GM12878 (cell line): ENCODE data around the gene ZNF444. TPM values are rescaled to one million over a fixed set of nuclear protein-coding genes. Genes with fewer than 3 reads are reported as not detected.

ENCODE experiments used
- ATAC-seq: fragments of 200-7000 bp; cut with Tn5 transposase; 3 replicates; pipeline ENCODE4 v1.9.1; 2020; ENCODE audit warnings: mild to moderate bottlenecking, moderate library complexity
- BruUV-seq: library from RNA; stranded (reverse); fragments of 400-500 nt; replicated peaks from 2 replicates; lab custom pipeline; 2021; lab: Mats Ljungman, UMichigan
- CTCF ChIA-PET: fragments of 300-600 bp; sonication (Branson Sonifier 250); formaldehyde crosslinking; extraction: SDS; loops from one replicate; lab custom pipeline; 2021; ENCODE audit warnings: inconsistent platforms; lab: Yijun Ruan, JAX
- POLR2A ChIA-PET: fragments of 350-600 bp; formaldehyde crosslinking; extraction: SDS; loops from one replicate; lab custom pipeline; 2021; ENCODE audit warnings: inconsistent platforms; lab: Charles Lee
- RAD21 ChIA-PET: fragments of 300-600 bp; sonication (Branson Sonifier 250); formaldehyde crosslinking; loops from one replicate; lab custom pipeline; 2023; ENCODE audit warnings: antibody characterized with exemption; ENCODE audit not compliant: unreplicated experiment; lab: Charles Lee
- SMC1A ChIA-PET: fragments of 300-600 bp; sonication (Branson Sonifier 250); formaldehyde crosslinking; loops from one replicate; lab custom pipeline; 2023; ENCODE audit not compliant: unreplicated experiment, uncharacterized antibody; lab: Charles Lee
- DNase-seq: peaks from one replicate; pipeline ENCODE4 v3.0.0-alpha.2; 2011; ENCODE audit warnings: low read depth, low spot score
- FAIRE-seq: peaks from 3 replicates; lab custom pipeline; 2011; peaks lifted over from hg19 to GRCh38; lab: Jason Lieb, UNC
- H2AFZ ChIP-seq: 2 replicates; pipeline ENCODE4 v1.6.0; 2011; ENCODE audit warnings: low read depth, low read length, control low read depth; ENCODE audit not compliant: control insufficient read depth
- H3K27ac ChIP-seq: 2 replicates; pipeline ENCODE4 v1.5.1; 2011; ENCODE audit warnings: control low read depth; ENCODE audit not compliant: control insufficient read depth, insufficient read depth
- H3K27me3 ChIP-seq, 2 experiments: replicated peaks in 1 of 2; 2 replicates each; pipeline versions ENCODE4 v1.6.0 to v1.6.1; 2011; ENCODE audit warnings: low read length in 1 of 2; ENCODE audit not compliant: control insufficient read depth in 2 of 2, insufficient read depth in 2 of 2
- H3K36me3 ChIP-seq, 2 experiments: 2 replicates each; pipeline ENCODE4 v1.5.1; 2011; ENCODE audit warnings: low read length in 1 of 2; ENCODE audit not compliant: control insufficient read depth in 2 of 2, insufficient read depth in 2 of 2
- H3K4me1 ChIP-seq: 2 replicates; pipeline ENCODE4 v1.6.1; 2011; ENCODE audit warnings: mild to moderate bottlenecking, low read length, moderate library complexity, mixed read lengths; ENCODE audit not compliant: control insufficient read depth, insufficient read depth
- H3K4me2 ChIP-seq: 2 replicates; pipeline ENCODE4 v1.6.0; 2011; ENCODE audit warnings: control low read depth; ENCODE audit not compliant: control insufficient read depth, insufficient read depth
- H3K4me3 ChIP-seq: fragments of 200-600 bp; sonication (generic); 2 replicates; pipeline ENCODE4 v1.5.1; 2016
- H3K79me2 ChIP-seq: 2 replicates; pipeline ENCODE4 v1.6.0; 2011; ENCODE audit warnings: low read length; ENCODE audit not compliant: control insufficient read depth, insufficient read depth
- H3K9ac ChIP-seq: 2 replicates; pipeline ENCODE4 v1.8.0; 2011; ENCODE audit warnings: low read length, control low read depth, mixed read lengths; ENCODE audit not compliant: control insufficient read depth, insufficient read depth
- H3K9me3 ChIP-seq: replicated peaks from 3 replicates; pipeline ENCODE4 v1.5.1; 2011; ENCODE audit warnings: mild to moderate bottlenecking, low read length; ENCODE audit not compliant: control insufficient read depth, insufficient read depth
- H4K20me1 ChIP-seq: 2 replicates; pipeline ENCODE4 v1.6.0; 2011; ENCODE audit not compliant: control insufficient read depth, insufficient read depth
- BACH1 ChIP-seq: fragments of 450-650 bp; IDR thresholded peaks from 2 replicates; pipeline ENCODE4 v1.6.1; 2017; ENCODE audit warnings: mild to moderate bottlenecking, borderline replicate concordance
- BHLHE40 ChIP-seq, 2 experiments: fragments of 450-650 bp in 1 of 2; IDR thresholded peaks; 2 replicates each; pipeline ENCODE4 v1.6.1; 2011 to 2017; ENCODE audit warnings: low read depth in 2 of 2, borderline replicate concordance in 1 of 2, improper control_type of control experiment in 1 of 2, low read length in 1 of 2, mild to moderate bottlenecking in 1 of 2
- BMI1 ChIP-seq: fragments of 450-650 bp; IDR thresholded peaks from 2 replicates; pipeline ENCODE4 v1.6.1; 2016; ENCODE audit warnings: mild to moderate bottlenecking, moderate library complexity, borderline replicate concordance
- HCFC1 ChIP-seq: fragments of 150-350 bp; IDR thresholded peaks from 2 replicates; pipeline ENCODE4 v1.6.1; 2014; ENCODE audit warnings: low read length
- NFIC ChIP-seq: IDR thresholded peaks from 2 replicates; pipeline ENCODE4 v1.6.1; 2012; ENCODE audit warnings: low read depth, mild to moderate bottlenecking, inconsistent platforms, low read length, moderate library complexity
- PAX8 ChIP-seq: fragments of 450-650 bp; IDR thresholded peaks from 2 replicates; pipeline ENCODE4 v1.6.1; 2017; ENCODE audit warnings: mild to moderate bottlenecking, moderate library complexity
- RELA ChIP-seq: fragments of 450-650 bp; IDR thresholded peaks from 2 replicates; pipeline ENCODE4 v1.8.0; 2014; ENCODE audit warnings: borderline replicate concordance; ENCODE audit not compliant: partially characterized antibody
- TCF12 ChIP-seq: IDR thresholded peaks from 2 replicates; pipeline ENCODE4 v1.6.1; 2011; ENCODE audit warnings: low read depth, mild to moderate bottlenecking, low read length
- WGBS: methylation state at CpG from one replicate; pipeline ENCODE4 v1.1.6; 2016; ENCODE audit warnings: low lambda C conversion rate; ENCODE audit not compliant: insufficient replicate concordance, insufficient coverage; ENCODE audit errors: missing lambda C conversion rate; 5-methylcytosine and 5-hydroxymethylcytosine counted together
- in situ Hi-C: fragments of 300-500 bp; cut with MboI; formaldehyde crosslinking; loops from 9 replicates; pipeline ENCODE4 v1.14.3; 2018; ENCODE audit warnings: mixed read lengths
- intact Hi-C: fragments of 100-400 bp; cut with micrococcal nuclease; formaldehyde crosslinking; loops from one replicate; pipeline ENCODE4 v1.14.2; 2022; ENCODE audit not compliant: unreplicated experiment
- polyA plus RNA-seq, 11 experiments: library from polyadenylated mRNA; depleted of rRNA in 4 of 11; unstranded in 6 of 11; stranded (reverse) in 5 of 11; fragments of >200 nt; fragmentation: Nextera tagmentation in 4 of 11; fragmentation: Illumina TruSeq in 1 of 11; extraction: Ambion mirVana in 4 of 11; extraction: Trizol in 1 of 11; gene quantifications; 1 replicate in 1 of 11; 2 replicates in 10 of 11; pipeline versions ENCODE4 v1.2.1 to v1.2.3, GENCODE V29; 2011 to 2016; ENCODE audit warnings: inconsistent platforms in 2 of 11, missing spikeins in 2 of 11, low read depth in 1 of 11
- total RNA-seq, 4 experiments: library from RNA; depleted of rRNA in 3 of 4; stranded (reverse); fragments of >200 nt in 3 of 4; fragmentation: Illumina TruSeq in 1 of 4; extraction: Trizol in 1 of 4; gene quantifications; 2 replicates each; pipeline versions ENCODE4 v1.2.1 to v1.2.3, GENCODE V29; 2013 to 2021
- TF ChIP-seq, protein P1 (sequence below): fragments of 450-650 bp; IDR thresholded peaks from 2 replicates; pipeline ENCODE4 v1.6.1; 2018; ENCODE audit warnings: borderline replicate concordance, mild to moderate bottlenecking; ENCODE audit not compliant: partially characterized antibody
- TF ChIP-seq, protein P2 (sequence below): fragments of 450-650 bp; IDR thresholded peaks from 2 replicates; pipeline ENCODE4 v1.6.1; 2014; ENCODE audit warnings: mild to moderate bottlenecking

The ZNF444 gene
- total and polyA plus RNA-seq, 10 of the 15 experiments (the other 5 are each of a cell fraction or from before 2014, with no cell fraction given), result 0.45 to 28.2 (median 11.6) TPM

GRCh38 chr19:56141417-56141993 lies 418 bp downstream of the ZNF444 start:
- ChIA-PET RAD21 (interaction anchor here (1.5 to 2.2 kb wide), 2 partner anchors 61 to 75 kb away, joined by 6 to 7 read pairs; no protein-coding TSS in a partner anchor), CTCF (interaction anchor here (0.7 to 1.5 kb wide), 3 partner anchors 36 to 1637 kb away, joined by 3 to 5 read pairs (median 3); no protein-coding TSS in a partner anchor), SMC1A (interaction anchor here (1.1 kb wide), 1 partner anchor 56 kb away, joined by 3 read pairs; no protein-coding TSS in a partner anchor), POLR2A (interaction anchor here (1.0 to 5.6 kb wide), 2 partner anchors 20 to 30 kb away, joined by 5 to 29 read pairs; partner anchors contain the start of gene ZNF787)
- intact Hi-C loops (loop anchor here (1.0 kb wide), 1 partner anchor 173 kb away; the partner anchor contains the start of gene ZSCAN5A), in situ Hi-C loops (loop anchor here (25.0 kb wide), 1 partner anchor 1671 kb away; the partner anchor contains the start of gene ZNF552)
- 10% methylated on average over 13 of the region's 26 CpGs for WGBS
- peaks cover 20% of the 10 kb centered on the region for H3K79me2 ChIP-seq
- peak overlapping the region; percentile 89 for H3K4me2 ChIP-seq
- peaks cover 15% of the 10 kb centered on the region for H3K4me1 ChIP-seq
- TF ChIP-seq HCFC1 (no peak), TCF12 (0 out of 2 replicates have a peak, but pooled peaks have one; percentile 26)
- peak overlapping the region; percentile 62 for H3K9ac ChIP-seq
- no TSS peak for BruUV-seq
- H2AFZ ChIP-seq, result no peak overlapping the region; the same call in none of the 2 replicates
- no peaks in the 10 kb centered on the region for H3K9me3 ChIP-seq
- H3K4me3 ChIP-seq, result peak overlapping the region; percentile 71
- H3K27ac ChIP-seq, result peak overlapping the region; percentile 55; the same call in 1 of the 2 replicates
- H4K20me1 ChIP-seq, result no peaks in the 10 kb centered on the region
- DNase-seq, result no peak
- peaks cover 0 to 5% of the 10 kb centered on the region in 2 experiments; a peak in 2 of 4 replicates for H3K36me3 ChIP-seq
- no peaks in the 10 kb centered on the region for H3K27me3 ChIP-seq
- no peak for FAIRE-seq
- ATAC-seq, result no peak

GRCh38 chr19:56142087-56142787 lies 1.1 kb downstream of the ZNF444 start:
- Histone ChIP-seq H4K20me1 (no peaks in the 10 kb centered on the region), H3K27ac (peak overlapping the region; percentile 55; the same call in 1 of the 2 replicates), H3K4me3 (peak overlapping the region; percentile 71), H3K36me3 (peaks cover 0 to 5% of the 10 kb centered on the region in 2 experiments; a peak in 2 of 4 replicates), H3K27me3 (no peaks in the 10 kb centered on the region), H3K79me2 (peaks cover 20% of the 10 kb centered on the region), H3K9me3 (no peaks in the 10 kb centered on the region), H3K4me1 (peaks cover 15% of the 10 kb centered on the region), H2AFZ (no peak overlapping the region), H3K4me2 (peak overlapping the region; percentile 89), H3K9ac (peak overlapping the region; percentile 62)
- no peak for ATAC-seq
- ChIA-PET RAD21 (interaction anchor here (1.5 to 2.2 kb wide), 2 partner anchors 61 to 76 kb away, joined by 6 to 7 read pairs; no protein-coding TSS in a partner anchor), SMC1A (interaction anchor here (0.9 to 1.1 kb wide), 2 partner anchors 8 to 57 kb away, joined by 3 read pairs; no protein-coding TSS in a partner anchor), POLR2A (interaction anchor here (5.6 kb wide), 1 partner anchor 21 kb away, joined by 29 read pairs; the partner anchor contains the start of gene ZNF787), CTCF (interaction anchor here (0.7 to 1.5 kb wide), 4 partner anchors 10 to 1637 kb away, joined by 3 to 5 read pairs (median 4); no protein-coding TSS in a partner anchor)
- 83% methylated on average over 17 of the region's 17 CpGs for WGBS
- FAIRE-seq, result no peak
- TSS peak; percentile 61 for BruUV-seq
- in situ Hi-C loops (loop anchor here (25.0 kb wide), 1 partner anchor 1670 kb away; the partner anchor contains the start of gene ZNF552), intact Hi-C loops (no loop called here)
- DNase-seq, result no peak
- TF ChIP-seq, protein P1, sequence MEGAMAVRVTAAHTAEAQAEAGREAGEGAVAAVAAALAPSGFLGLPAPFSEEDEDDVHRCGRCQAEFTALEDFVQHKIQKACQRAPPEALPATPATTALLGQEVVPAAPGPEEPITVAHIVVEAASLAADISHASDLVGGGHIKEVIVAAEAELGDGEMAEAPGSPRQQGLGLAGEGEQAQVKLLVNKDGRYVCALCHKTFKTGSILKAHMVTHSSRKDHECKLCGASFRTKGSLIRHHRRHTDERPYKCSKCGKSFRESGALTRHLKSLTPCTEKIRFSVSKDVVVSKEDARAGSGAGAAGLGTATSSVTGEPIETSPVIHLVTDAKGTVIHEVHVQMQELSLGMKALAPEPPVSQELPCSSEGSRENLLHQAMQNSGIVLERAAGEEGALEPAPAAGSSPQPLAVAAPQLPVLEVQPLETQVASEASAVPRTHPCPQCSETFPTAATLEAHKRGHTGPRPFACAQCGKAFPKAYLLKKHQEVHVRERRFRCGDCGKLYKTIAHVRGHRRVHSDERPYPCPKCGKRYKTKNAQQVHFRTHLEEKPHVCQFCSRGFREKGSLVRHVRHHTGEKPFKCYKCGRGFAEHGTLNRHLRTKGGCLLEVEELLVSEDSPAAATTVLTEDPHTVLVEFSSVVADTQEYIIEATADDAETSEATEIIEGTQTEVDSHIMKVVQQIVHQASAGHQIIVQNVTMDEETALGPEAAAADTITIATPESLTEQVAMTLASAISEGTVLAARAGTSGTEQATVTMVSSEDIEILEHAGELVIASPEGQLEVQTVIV, result no peak
- TF ChIP-seq PAX8 (no peak), BACH1 (no peak), RELA (no peak), BMI1 (no peak), NFIC (no peak), BHLHE40 (IDR thresholded peaks at IDR 0.05; ENCODE audit: borderline replicate concordance in 1 of 2, low read depth in 2 of 2, low read length in 1 of 2) (no peak)
- TF ChIP-seq, protein P2, sequence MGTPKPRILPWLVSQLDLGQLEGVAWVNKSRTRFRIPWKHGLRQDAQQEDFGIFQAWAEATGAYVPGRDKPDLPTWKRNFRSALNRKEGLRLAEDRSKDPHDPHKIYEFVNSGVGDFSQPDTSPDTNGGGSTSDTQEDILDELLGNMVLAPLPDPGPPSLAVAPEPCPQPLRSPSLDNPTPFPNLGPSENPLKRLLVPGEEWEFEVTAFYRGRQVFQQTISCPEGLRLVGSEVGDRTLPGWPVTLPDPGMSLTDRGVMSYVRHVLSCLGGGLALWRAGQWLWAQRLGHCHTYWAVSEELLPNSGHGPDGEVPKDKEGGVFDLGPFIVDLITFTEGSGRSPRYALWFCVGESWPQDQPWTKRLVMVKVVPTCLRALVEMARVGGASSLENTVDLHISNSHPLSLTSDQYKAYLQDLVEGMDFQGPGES, result no peak
